NCI-H446 (cell line): ENCODE data around the gene LIMS2.
A peak's percentile ranks its signal among the peaks of the same experiment; 100 is the strongest.

Experiments
- DNase-seq, 2 experiments: peaks; one replicate each; lab custom pipeline; 2025; lab: John Stamatoyannopoulos, UW

LIMS2 gene

GRCh38 chr2:127701193-127701650, 25.9 kb upstream of the LIMS2 start, which contains the start of gene SFT2D3:
Gene SFT2D3, plus strand, starts transcription at chr2:127701497. Its CDS starts 32 bp downstream, at chr2:127701529.
- peak; percentile 55 to 91 for DNase-seq

GRCh38 chr2:127700527-127701192, 25.3 kb upstream of the LIMS2 start:
- no peak for DNase-seq

GRCh38 chr2:127698553-127699355, 23.4 kb upstream of the LIMS2 start:
- DNase-seq: no peak

- DNase-seq: no peak
Observed at GRCh38 chr2:127697482-127698180, 22.3 kb upstream of the LIMS2 start.

- no peak for DNase-seq
Observed at GRCh38 chr2:127695491-127696472, 20.5 kb upstream of the LIMS2 start.

- no peak for DNase-seq
Observed at GRCh38 chr2:127694986-127695385, 19.7 kb upstream of the LIMS2 start.

GRCh38 chr2:127690696-127691095, 15.4 kb upstream of the LIMS2 start:
- no peak for DNase-seq

- no peak for DNase-seq
Observed at GRCh38 chr2:127688405-127688804, 13.1 kb upstream of the LIMS2 start.

- DNase-seq: no peak
Observed at GRCh38 chr2:127685410-127686080, 10.2 kb upstream of the LIMS2 start.

GRCh38 chr2:127683757-127684156, 8.4 kb upstream of the LIMS2 start:
- DNase-seq: no peak

- no peak for DNase-seq
Observed at GRCh38 chr2:127683056-127683455, 7.7 kb upstream of the LIMS2 start.

- no peak for DNase-seq
Observed at GRCh38 chr2:127681976-127682857, 6.9 kb upstream of the LIMS2 start.

GRCh38 chr2:127681288-127681804, 6.0 kb upstream of the LIMS2 start:
- DNase-seq: peak in 1 of 2 experiments; percentile 36

GRCh38 chr2:127680706-127681287, 5.5 kb upstream of the LIMS2 start:
- no peak for DNase-seq

GRCh38 chr2:127679680-127680361, 4.5 kb upstream of the LIMS2 start:
- DNase-seq: no peak

- no peak for DNase-seq
Observed at GRCh38 chr2:127678991-127679390, 3.7 kb upstream of the LIMS2 start.

- DNase-seq: no peak
Observed at GRCh38 chr2:127678531-127678930, 3.2 kb upstream of the LIMS2 start.

GRCh38 chr2:127676906-127677305, 1.6 kb upstream of the LIMS2 start:
- DNase-seq: no peak
